GM20000 (cell line): ENCODE results near the gene PFDN6.

ENCODE experiments used
- DNase-seq: peaks from one replicate; pipeline ENCODE4 v3.0.0; 2012; ENCODE audit warnings: low spot score
- CTCF ChIP-seq: IDR thresholded peaks from 2 replicates; pipeline ENCODE4 v1.5.1; 2012; ENCODE audit warnings: mild to moderate bottlenecking, control low read depth; ENCODE audit errors: extremely low read depth, missing control alignments

PFDN6 gene

DNA sequence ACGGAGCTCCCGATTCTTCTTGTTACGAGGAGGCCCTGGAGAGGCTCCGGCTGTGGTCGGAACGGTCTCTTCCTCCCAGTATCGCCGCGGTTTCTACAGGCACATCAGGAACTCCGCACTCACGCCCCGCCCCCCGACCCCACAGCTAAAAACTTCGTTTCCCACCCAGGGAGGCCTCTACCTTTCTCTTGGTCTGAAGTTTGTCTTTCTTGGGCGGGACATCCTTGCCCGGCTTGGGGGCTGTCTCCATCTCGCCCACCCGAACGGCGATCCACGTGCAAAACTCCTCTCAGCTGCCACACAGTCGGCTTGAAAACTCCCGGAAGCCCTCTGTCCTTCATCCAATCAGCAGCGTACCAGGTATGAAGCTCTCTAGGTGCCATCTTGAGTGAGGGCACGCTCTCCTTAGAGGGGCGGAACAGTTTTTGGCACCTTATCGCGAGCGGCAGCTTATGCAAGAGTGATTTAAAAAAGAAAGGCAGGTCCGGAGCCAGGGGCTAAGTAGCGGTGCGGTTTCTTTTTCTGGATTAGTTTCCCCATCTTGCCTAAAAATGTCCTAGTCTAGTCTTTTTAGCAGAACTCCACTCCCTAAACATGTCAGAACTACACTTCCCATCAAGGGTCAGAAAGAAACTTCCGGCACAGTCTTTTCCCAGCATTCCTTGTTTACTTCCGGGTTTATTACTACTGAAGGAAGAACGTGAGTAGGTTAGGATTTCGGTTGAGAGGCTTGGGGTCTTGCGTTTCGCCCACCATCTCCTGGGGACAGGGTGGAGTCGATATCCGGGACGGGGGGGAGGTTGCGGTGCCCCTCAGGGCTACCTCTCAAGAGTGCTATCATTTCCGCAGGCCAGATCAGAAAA lies at the start of gene PFDN6, which contains the start of gene WDR46:
TSS of gene PFDN6 (plus strand) at position 681 of the 863 bp plus-strand sequence. CDS start 256 bp downstream, outside the sequence.
TSS of gene WDR46 (minus strand) at position 319 of the 863 bp plus-strand sequence. CDS start at position 250, 69 bp downstream.
- no peak for TF ChIP-seq CTCF
- DNase-seq = peak; percentile 92

DNA sequence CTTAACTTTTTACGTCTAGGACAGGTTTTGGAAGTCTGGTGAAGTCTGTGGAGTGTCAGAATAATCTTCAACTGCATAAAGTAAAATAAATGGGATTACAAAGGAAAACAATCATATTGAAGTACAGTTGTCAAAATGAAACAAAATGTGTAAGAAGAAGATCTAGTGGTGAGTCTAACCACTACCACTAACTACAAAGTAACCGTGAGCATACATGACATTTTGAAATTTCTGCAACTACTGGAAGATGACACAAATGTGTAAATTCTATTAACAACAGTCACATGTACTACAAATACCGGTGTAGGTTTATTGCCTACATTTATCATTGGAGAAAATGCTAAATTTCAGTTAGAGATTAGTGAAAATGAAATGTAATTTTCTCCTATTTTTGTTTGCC lies 47.4 kb upstream of the PFDN6 start:
- no peak for DNase-seq
- no peak for TF ChIP-seq CTCF

GRCh38 chr6:33243476-33243875 lies 45.9 kb upstream of the PFDN6 start:
- TF ChIP-seq CTCF = no peak

GRCh38 chr6:33247977-33248642 lies 41.3 kb upstream of the PFDN6 start:
- TF ChIP-seq CTCF = peak; percentile 95
- DNase-seq = peak; percentile 74

More at GRCh38 chr6:33243476-33243875, 45.9 kb upstream of the PFDN6 start:
- DNase-seq = no peak

DNA sequence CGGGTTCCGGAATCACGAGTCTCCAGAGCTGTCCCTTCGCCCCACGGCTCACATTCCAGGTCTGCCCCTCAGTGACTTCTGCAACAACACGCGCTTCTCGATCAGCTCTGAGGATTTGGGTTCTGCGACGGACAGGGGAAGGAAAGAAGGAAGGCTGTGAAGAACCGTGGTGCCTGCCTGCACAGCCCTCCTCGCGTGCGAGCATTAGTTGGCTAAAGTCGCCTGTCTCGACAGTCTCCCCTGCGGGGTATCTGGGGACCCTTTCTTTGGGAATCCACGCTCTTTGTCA lies 40.8 kb upstream of the PFDN6 start:
- no peak for DNase-seq

GRCh38 chr6:33248932-33249731 lies 40.3 kb upstream of the PFDN6 start:
- peak; percentile 86 for DNase-seq

More for the DNA sequence above, 40.8 kb upstream of the PFDN6 start:
- no peak for TF ChIP-seq CTCF

More at GRCh38 chr6:33248932-33249731, 40.3 kb upstream of the PFDN6 start:
- TF ChIP-seq CTCF = no peak
